Measurements from ENCODE around the gene CCDC188. TPM values are rescaled to one million over a fixed set of nuclear protein-coding genes. Genes with fewer than 3 reads are reported as not detected.

CCDC188 gene
- total and polyA plus RNA-seq, 2 of the 4 experiments (the other 2 are of a cell fraction) = 0.10 TPM; not detected in 1

GRCh38 chr22:20192972-20193760 lies 42.3 kb upstream of the CCDC188 start:
- H2AK9ac ChIP-seq (replicated peaks; ENCODE audit: low read depth, low read length, poor library complexity) = no peak overlapping the region
- no peak overlapping the region for H3K27ac ChIP-seq (ENCODE audit: insufficient read depth, low read length)
- WGBS, 2 experiments (ENCODE audit: extremely low coverage in 2 of 2, insufficient read length in 1 of 2) = 61% methylated on average over 7 of the region's 20 CpGs; no CpG with 5 or more reads in 1 of the 2 experiments
- H3K27me3 ChIP-seq (ENCODE audit: control insufficient read depth, insufficient read depth, low read length) = peaks cover 37% of the 10 kb centered on the region
- H2AK5ac ChIP-seq (ENCODE audit: low read depth, low read length) = no peak overlapping the region
- no peak overlapping the region for H4K91ac ChIP-seq (ENCODE audit: insufficient read depth, low read depth, low read length)
- no peaks in the 10 kb centered on the region for H3K79me1 ChIP-seq (ENCODE audit: low read depth in 1 of 2, low read length in 2 of 2)
- no peak overlapping the region for H2BK20ac ChIP-seq (ENCODE audit: low read depth, low read length)
- no peaks in the 10 kb centered on the region for H3K9me1 ChIP-seq (ENCODE audit: insufficient read depth, low read length)
- dilution Hi-C loops (cut with HindIII; ENCODE audit: low sequenced_read_pairs, unreplicated experiment) (no loop called here), intact Hi-C loops (cut with micrococcal nuclease) (no loop called here), in situ Hi-C loops (cut with MboI; ENCODE audit: low sequenced_read_pairs) (no loop called here)
- ChIA-PET CTCF (no interaction called here), POLR2A (ENCODE audit: unreplicated experiment) (no interaction called here)
- no peak overlapping the region for H2BK120ac ChIP-seq (ENCODE audit: low read depth, low read length)
- no peak overlapping the region for H3K4ac ChIP-seq (ENCODE audit: low read depth, low read length)
- no peak overlapping the region for H4K5ac ChIP-seq (ENCODE audit: low read depth, low read length)
- H4K20me1 ChIP-seq (ENCODE audit: insufficient read depth, low read length) = no peaks in the 10 kb centered on the region
- DNase-seq (no peak), ATAC-seq (ENCODE audit: low read depth) (no peak)
- H3K36me3 ChIP-seq (ENCODE audit: control insufficient read depth, insufficient read depth, low read length) = no peaks in the 10 kb centered on the region
- no peak overlapping the region for H2BK15ac ChIP-seq (ENCODE audit: low read depth, low read length)
- TF ChIP-seq SMC3 (IDR thresholded peaks at IDR 0.05; ENCODE audit: low read depth, low read length) (no peak), CHD1 (IDR thresholded peaks at IDR 0.05; ENCODE audit: low read depth, low read length) (no peak), RAD21 (IDR thresholded peaks at IDR 0.05; ENCODE audit: low read length) (no peak), CEBPB (IDR thresholded peaks at IDR 0.05; ENCODE audit: low read depth, low read length) (no peak), MAZ (IDR thresholded peaks at IDR 0.05; ENCODE audit: borderline replicate concordance, low read depth, low read length) (no peak), USF2 (IDR thresholded peaks at IDR 0.05; ENCODE audit: low read depth, low read length) (no peak), NFE2L2 (IDR thresholded peaks at IDR 0.05; ENCODE audit: low read depth, low read length) (no peak), ELK1 (IDR thresholded peaks at IDR 0.05; ENCODE audit: borderline replicate concordance, low read depth, low read length) (no peak)
- H3K4me2 ChIP-seq (ENCODE audit: low read depth, low read length) = no peak overlapping the region
- H3K9me3 ChIP-seq (ENCODE audit: control insufficient read depth, insufficient read depth, low read length) = no peaks in the 10 kb centered on the region
- no peak overlapping the region for H3K9ac ChIP-seq (ENCODE audit: low read depth, low read length)
- no peak overlapping the region for H2BK5ac ChIP-seq (ENCODE audit: low read depth, low read length, poor library complexity, severe bottlenecking)
- no peak overlapping the region for H3K14ac ChIP-seq (replicated peaks; ENCODE audit: low read depth, low read length)
- no peak overlapping the region for H2AFZ ChIP-seq (replicated peaks; ENCODE audit: low read length, poor library complexity)
- H3K56ac ChIP-seq (ENCODE audit: extremely low read depth, insufficient read depth, low read length) = no peak overlapping the region
- H3K4me1 ChIP-seq (ENCODE audit: control insufficient read depth, insufficient read depth, low read length) = no peaks in the 10 kb centered on the region
- H3K18ac ChIP-seq (ENCODE audit: low read depth, low read length) = no peak overlapping the region
- no peak overlapping the region for H3K23ac ChIP-seq (ENCODE audit: low read depth, low read length)
- BruUV-seq (replicated peaks) = no TSS peak
- no peak overlapping the region for H4K8ac ChIP-seq (ENCODE audit: low read depth in 2 of 2, low read length in 2 of 2)
- H3K4me3 ChIP-seq (ENCODE audit: insufficient read depth, low read depth, low read length) = no peak overlapping the region
